Right forelimb (tissue), 1 donor: ENCODE measurements around the gene USP19.

Experiments
- DNase-seq: peaks from one replicate; pipeline ENCODE4 v3.0.0-alpha.2; 2018

The USP19 gene, protein sequence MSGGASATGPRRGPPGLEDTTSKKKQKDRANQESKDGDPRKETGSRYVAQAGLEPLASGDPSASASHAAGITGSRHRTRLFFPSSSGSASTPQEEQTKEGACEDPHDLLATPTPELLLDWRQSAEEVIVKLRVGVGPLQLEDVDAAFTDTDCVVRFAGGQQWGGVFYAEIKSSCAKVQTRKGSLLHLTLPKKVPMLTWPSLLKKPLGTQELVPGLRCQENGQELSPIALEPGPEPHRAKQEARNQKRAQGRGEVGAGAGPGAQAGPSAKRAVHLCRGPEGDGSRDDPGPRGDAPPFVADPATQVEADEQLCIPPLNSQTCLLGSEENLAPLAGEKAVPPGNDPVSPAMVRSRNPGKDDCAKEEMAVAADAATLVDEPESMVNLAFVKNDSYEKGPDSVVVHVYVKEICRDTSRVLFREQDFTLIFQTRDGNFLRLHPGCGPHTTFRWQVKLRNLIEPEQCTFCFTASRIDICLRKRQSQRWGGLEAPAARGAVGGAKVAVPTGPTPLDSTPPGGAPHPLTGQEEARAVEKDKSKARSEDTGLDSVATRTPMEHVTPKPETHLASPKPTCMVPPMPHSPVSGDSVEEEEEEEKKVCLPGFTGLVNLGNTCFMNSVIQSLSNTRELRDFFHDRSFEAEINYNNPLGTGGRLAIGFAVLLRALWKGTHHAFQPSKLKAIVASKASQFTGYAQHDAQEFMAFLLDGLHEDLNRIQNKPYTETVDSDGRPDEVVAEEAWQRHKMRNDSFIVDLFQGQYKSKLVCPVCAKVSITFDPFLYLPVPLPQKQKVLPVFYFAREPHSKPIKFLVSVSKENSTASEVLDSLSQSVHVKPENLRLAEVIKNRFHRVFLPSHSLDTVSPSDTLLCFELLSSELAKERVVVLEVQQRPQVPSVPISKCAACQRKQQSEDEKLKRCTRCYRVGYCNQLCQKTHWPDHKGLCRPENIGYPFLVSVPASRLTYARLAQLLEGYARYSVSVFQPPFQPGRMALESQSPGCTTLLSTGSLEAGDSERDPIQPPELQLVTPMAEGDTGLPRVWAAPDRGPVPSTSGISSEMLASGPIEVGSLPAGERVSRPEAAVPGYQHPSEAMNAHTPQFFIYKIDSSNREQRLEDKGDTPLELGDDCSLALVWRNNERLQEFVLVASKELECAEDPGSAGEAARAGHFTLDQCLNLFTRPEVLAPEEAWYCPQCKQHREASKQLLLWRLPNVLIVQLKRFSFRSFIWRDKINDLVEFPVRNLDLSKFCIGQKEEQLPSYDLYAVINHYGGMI (N-terminal part only)

DNA sequence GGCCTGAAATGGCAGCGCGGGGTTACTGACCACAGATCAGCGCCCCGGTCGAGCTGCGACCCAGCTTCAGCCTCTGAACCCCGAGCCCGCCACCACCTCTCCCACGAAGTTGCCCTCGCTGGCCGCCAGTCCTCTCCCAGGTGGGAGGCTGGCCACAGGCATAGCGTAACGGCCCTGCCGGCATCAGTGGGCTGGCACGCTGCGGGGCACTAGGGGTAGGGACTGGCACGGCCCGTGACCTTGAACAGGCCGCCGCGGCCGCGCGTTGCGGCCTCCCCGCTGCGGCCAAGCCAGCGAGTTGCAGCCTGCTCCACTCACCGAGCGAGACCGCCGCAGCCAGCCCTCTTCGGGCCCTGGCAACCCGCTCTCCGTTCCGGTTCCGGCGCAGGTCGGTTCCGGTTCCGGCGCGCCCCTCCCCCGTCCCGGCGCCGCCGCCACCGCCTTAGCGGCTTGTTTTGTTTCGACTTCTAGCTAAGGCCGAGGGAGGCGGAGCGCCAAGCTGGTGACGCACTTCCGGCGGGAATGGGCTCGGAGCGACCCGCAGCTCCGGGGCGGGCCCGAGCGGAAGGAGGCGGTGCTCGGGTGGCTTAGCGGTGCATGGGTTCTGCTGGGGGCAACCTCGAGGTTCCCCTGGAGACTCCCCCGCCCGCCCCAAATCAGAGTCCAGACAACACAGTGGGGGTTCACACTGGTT is at the start of gene USP19:
USP19 (minus strand) TSS at position 386 of the 694 bp plus-strand sequence. CDS start 1,678 bp downstream, outside the sequence.
- peak; percentile 96 for DNase-seq

DNA sequence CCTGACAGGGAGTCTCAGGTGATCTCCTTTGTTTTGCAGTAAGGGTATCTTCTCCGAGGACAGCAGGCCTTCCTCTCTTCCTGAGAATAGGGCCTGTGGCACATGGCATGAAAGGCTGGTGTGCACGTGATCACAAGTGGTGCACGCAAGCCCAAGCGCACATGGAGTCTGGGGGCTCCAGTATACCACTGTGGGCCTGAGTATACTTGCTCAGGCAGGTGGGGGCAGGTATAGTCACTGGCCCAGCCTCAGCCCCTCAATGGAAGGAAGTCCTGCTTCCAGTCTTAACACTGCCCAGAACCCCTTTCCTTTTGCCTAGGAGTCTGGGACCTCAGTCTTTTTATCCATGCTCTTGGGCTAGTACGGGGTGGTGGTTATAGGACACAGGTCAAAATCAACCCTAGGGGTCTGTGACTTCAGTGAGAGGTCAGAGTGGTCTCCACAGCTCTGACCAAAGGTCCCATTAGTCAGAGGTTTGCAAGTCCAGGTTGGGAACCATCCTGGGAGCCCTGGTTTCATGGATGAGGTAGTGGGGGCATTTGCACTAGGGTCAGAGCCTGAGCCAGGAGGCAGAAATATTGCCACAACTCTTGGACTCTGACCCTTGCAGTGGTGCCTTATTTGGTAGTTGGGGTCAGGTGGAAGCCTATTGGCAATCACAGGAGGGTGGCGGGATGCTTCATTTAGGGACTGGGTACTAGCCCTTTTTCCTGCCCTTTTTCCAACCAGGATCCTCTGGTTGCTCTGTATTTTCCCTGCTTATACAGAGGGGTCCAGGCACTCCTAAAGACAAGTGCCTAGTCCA is 46.3 kb upstream of the USP19 start:
- no peak for DNase-seq

GRCh38 chr3:49165771-49166751 is 45.4 kb upstream of the USP19 start, which contains the start of gene CCDC71:
Gene CCDC71 (minus strand): TSS chr3:49166331. CDS start chr3:49164208, 2,123 bp downstream.
- DNase-seq, result peak; percentile 87

GRCh38 chr3:49164983-49165720 is 44.5 kb upstream of the USP19 start:
- DNase-seq, result no peak

- no peak for DNase-seq
These were observed 43.0 kb upstream of the USP19 start for GRCh38 chr3:49163609-49164008.

DNA sequence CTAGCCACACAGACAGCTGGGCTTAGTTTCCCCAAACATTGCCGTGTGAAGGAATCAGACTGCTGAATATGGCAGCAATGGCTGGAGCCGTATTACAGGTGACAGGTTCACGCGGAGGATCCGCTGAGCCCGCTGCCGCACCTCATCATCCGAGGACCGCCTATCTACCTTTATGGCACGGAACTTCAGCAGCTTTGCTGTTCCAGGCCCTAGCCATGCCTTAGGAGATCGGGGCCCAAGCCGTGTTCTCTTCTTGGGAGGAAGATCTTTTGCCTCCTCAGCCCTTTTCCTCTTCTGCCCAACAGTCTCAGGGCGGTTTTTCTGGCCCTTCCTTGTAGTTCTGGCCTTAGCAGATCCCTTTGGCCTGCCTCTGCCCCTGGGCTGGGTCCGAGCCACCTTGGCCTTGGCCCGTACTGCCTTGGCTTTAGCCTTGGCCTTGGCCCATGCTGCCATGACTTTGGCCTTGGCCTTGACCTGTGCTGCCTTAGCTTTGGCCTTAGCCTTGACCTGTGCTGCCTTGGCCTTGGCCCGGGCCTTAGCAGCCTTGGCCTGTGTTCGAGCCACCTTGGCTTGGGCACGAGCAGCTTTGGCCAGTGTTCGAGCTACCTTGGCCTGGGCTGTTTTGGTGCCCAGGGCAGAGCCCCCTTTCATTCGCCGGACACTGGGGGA is 42.3 kb upstream of the USP19 start:
- DNase-seq, result no peak

DNA sequence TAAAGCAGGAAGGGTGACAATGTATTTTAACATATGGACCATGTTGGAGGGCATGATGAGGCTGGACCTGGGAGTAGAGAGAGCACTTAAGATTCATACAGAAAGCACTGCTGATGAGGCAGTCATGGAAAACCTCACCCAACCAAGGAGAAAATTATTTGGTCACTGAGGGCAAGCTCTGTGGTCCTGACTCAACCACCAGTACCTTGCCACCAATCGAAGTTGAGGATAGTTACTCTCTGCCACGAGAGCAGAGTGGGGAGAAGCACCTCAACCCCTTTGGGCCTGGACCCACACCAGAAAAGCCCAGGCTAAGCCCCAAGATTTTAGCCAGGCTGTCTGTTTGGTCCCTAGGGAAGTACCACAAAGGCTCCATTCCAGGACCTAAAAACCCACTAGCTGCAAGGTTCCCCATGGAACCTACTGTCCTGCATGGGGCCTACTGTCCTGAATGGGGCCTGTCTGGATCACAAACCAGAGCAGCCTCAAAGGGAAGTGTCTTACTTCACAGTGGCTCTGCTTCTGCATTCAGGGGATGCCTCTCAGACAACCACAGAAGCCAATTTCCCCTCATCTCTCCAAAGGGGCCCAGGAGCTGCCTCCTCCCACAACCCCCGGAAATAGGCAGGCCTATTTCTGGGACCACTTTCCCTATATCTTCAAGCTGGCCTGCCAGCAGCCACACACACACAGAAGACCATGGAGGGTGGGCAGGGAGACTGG is 41.3 kb upstream of the USP19 start:
- DNase-seq, result no peak

GRCh38 chr3:49161197-49161596 is 40.6 kb upstream of the USP19 start:
- no peak for DNase-seq

- peak; percentile 25 for DNase-seq
These were observed 38.2 kb upstream of the USP19 start for GRCh38 chr3:49158792-49159191.

GRCh38 chr3:49158103-49158709 is 37.6 kb upstream of the USP19 start:
- DNase-seq, result no peak

DNA sequence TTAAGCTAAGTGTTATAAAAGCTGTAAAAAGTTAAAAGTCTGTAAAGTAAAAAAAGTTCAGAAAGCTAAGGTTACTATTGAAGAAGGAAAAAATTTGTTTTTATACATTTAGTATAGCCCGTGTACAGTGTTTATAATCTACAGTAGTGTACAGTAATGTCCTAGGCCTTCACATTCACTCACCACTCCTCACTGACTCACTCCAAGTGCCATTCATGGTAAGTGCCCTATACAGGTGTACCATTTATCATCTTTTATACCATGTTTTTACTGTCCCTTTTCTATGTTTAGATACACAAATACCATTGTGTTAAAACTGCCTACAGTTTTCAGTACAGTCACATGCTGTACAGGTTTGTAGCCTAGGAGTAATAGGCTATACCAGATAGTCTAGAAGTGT is 36.7 kb upstream of the USP19 start:
- no peak for DNase-seq

DNA sequence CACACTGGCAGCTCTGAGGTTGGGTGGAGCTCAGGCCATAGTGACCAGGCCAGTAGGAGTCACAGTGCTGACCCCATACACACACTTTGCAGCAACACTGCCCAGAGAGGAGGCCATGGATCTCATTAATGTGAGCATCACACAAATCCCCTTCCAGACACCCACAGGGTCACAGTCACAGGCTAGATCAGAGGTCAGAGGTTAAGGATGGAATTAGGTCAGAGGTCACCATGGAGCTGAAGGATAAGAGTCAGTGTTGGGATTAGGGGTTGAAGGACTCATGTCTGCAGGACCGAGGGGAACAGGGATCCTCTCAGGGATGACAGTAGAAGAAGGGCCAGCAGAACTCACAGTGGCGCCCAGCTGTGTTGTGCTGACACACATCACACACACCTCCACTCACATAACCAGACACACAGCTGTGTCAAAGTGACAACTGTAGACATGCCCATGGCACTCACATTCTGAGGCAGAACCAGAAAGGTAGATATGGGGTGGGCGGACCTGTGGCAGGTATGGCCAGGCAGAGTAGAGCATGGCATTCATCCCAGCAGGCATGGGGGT is 32.8 kb upstream of the USP19 start:
- no peak for DNase-seq

- DNase-seq, result no peak
These were observed 31.0 kb upstream of the USP19 start for GRCh38 chr3:49151610-49152009.

DNA sequence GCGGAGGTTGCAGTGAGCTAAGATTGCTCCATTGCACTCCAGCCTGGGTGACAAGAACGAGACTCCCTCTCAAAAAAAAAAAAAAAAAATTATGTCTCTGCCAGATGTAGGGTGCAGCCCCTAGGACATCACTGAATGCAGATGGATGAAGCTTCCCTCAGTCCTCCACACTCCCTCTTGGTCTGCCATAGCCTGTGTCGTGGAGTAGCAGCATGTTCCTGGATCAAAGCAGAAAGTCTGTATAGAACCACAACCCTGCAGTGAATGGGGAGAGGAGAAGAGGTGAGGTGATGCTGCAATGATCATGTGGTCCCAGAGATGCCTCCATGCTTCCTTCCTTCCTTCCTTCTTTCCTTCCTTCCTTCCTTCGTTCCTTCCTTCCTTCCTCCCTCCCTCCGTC is 27.5 kb upstream of the USP19 start:
- DNase-seq, result no peak

GRCh38 chr3:49140080-49140479 is 19.5 kb upstream of the USP19 start:
- no peak for DNase-seq

DNA sequence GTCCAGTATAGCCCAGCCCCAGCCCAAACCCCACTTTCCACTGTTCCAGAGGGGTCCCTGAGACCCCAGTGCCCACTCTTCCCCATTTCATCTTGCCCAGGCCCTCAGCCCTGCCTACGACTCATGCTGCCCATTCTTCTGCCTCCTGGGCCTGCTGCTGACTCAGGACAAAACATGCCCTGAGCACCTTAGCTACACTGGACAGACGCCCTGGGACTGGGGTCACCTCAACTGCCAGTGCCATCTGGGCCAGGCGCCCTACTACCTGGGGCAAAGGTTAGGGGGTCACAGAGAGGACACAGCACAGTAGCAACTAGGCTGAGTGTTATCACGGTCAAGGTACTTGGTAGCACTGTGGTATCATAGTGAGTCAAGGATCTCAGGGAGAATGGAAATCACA is 14.9 kb upstream of the USP19 start:
- no peak for DNase-seq
